GM23338 (cell line): ENCODE measurements around the gene CLDN16.

Source experiments
- CREB1 ChIP-seq: fragments of 250-450 bp; sonication (Bioruptor Pico); IDR thresholded peaks from 2 replicates; pipeline ENCODE4 v1.5.0; 2020; ENCODE audit warnings: low read depth, mild to moderate bottlenecking, moderate library complexity
- EZH2 ChIP-seq: fragments of 200-600 bp; sonication (generic); IDR thresholded peaks from one replicate; pipeline ENCODE4 v1.8.0; 2017; ENCODE audit warnings: antibody characterized with exemption, mild to moderate bottlenecking, low read depth; ENCODE audit not compliant: unreplicated experiment
- POLR2AphosphoS5 ChIP-seq: IDR thresholded peaks from 2 replicates; pipeline ENCODE4 v1.6.1; 2016; ENCODE audit warnings: antibody characterized with exemption, low read depth
- TF ChIP-seq, protein P1 (sequence below), 2 experiments: fragments of 200-600 bp in 1 of 2; sonication (generic) in 1 of 2; conservative IDR thresholded peaks; 2 replicates each; pipeline versions ENCODE4 v1.5.1 to v1.6.1; 2016 to 2017; ENCODE audit warnings: antibody characterized with exemption in 2 of 2, low read depth in 2 of 2, mild to moderate bottlenecking in 2 of 2, moderate library complexity in 1 of 2
- TF ChIP-seq, protein P2 (sequence below): IDR thresholded peaks from one replicate; pipeline ENCODE4 v1.6.1; 2018; ENCODE audit warnings: antibody characterized with exemption; ENCODE audit not compliant: unreplicated experiment

DNA sequence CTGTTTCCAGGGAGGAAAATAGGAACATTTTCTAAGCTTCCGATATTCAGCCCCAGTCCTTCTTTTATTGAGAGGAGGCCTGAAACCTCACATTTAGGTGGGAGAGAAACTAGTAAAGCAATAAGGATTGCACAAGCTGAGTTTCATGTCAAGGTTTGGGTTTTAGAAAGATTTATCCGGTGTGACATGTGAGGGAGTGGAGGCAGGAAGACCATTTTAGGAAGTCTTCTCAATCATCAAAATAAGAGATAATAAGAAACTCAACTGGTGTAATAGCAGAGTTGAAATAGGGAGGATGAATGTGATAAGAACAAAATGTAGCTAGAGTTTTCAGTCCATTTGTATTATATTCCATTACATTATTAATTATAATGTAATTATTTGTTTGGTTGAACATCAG lies 27.7 kb upstream of the CLDN16 start:
- TF ChIP-seq, protein P1, sequence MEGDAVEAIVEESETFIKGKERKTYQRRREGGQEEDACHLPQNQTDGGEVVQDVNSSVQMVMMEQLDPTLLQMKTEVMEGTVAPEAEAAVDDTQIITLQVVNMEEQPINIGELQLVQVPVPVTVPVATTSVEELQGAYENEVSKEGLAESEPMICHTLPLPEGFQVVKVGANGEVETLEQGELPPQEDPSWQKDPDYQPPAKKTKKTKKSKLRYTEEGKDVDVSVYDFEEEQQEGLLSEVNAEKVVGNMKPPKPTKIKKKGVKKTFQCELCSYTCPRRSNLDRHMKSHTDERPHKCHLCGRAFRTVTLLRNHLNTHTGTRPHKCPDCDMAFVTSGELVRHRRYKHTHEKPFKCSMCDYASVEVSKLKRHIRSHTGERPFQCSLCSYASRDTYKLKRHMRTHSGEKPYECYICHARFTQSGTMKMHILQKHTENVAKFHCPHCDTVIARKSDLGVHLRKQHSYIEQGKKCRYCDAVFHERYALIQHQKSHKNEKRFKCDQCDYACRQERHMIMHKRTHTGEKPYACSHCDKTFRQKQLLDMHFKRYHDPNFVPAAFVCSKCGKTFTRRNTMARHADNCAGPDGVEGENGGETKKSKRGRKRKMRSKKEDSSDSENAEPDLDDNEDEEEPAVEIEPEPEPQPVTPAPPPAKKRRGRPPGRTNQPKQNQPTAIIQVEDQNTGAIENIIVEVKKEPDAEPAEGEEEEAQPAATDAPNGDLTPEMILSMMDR (conservative IDR thresholded peaks at IDR 0.05; ENCODE audit: low read depth in 2 of 2) = no peak
- TF ChIP-seq EZH2 (no peak), CREB1 (no peak), POLR2AphosphoS5 (no peak)
- TF ChIP-seq, protein P2, sequence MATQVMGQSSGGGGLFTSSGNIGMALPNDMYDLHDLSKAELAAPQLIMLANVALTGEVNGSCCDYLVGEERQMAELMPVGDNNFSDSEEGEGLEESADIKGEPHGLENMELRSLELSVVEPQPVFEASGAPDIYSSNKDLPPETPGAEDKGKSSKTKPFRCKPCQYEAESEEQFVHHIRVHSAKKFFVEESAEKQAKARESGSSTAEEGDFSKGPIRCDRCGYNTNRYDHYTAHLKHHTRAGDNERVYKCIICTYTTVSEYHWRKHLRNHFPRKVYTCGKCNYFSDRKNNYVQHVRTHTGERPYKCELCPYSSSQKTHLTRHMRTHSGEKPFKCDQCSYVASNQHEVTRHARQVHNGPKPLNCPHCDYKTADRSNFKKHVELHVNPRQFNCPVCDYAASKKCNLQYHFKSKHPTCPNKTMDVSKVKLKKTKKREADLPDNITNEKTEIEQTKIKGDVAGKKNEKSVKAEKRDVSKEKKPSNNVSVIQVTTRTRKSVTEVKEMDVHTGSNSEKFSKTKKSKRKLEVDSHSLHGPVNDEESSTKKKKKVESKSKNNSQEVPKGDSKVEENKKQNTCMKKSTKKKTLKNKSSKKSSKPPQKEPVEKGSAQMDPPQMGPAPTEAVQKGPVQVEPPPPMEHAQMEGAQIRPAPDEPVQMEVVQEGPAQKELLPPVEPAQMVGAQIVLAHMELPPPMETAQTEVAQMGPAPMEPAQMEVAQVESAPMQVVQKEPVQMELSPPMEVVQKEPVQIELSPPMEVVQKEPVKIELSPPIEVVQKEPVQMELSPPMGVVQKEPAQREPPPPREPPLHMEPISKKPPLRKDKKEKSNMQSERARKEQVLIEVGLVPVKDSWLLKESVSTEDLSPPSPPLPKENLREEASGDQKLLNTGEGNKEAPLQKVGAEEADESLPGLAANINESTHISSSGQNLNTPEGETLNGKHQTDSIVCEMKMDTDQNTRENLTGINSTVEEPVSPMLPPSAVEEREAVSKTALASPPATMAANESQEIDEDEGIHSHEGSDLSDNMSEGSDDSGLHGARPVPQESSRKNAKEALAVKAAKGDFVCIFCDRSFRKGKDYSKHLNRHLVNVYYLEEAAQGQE = no peak
